ENCODE data around the gene C4orf17.

DNA sequence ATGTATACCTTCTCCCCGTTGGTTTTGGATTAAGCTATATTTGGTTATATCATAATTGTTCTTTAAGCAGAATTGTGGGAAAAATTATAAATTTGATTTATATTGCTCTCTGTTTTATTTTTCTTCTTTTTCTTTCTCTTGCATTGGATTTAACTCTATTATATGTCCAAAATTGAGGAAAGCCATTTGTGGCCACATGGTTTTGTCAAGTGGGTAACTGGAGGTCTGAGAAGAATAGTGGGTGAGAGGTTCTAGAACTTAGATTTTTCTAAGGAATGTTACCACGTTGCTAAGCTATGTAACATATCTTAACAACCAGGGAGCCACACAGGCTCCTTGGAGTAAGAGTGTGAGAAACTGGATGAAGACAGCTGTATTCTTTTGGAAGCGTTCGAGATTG is at the start of gene C4orf17:
- no peak for TF ChIP-seq POLR2A (IDR thresholded peaks at IDR 0.05)
- TF ChIP-seq, protein P1, sequence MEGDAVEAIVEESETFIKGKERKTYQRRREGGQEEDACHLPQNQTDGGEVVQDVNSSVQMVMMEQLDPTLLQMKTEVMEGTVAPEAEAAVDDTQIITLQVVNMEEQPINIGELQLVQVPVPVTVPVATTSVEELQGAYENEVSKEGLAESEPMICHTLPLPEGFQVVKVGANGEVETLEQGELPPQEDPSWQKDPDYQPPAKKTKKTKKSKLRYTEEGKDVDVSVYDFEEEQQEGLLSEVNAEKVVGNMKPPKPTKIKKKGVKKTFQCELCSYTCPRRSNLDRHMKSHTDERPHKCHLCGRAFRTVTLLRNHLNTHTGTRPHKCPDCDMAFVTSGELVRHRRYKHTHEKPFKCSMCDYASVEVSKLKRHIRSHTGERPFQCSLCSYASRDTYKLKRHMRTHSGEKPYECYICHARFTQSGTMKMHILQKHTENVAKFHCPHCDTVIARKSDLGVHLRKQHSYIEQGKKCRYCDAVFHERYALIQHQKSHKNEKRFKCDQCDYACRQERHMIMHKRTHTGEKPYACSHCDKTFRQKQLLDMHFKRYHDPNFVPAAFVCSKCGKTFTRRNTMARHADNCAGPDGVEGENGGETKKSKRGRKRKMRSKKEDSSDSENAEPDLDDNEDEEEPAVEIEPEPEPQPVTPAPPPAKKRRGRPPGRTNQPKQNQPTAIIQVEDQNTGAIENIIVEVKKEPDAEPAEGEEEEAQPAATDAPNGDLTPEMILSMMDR (IDR thresholded peaks at IDR 0.05), result no peak
